SK-N-SH (cell line): ENCODE data around the gene ABCA7. TPM values are rescaled to one million over a fixed set of nuclear protein-coding genes. Genes with fewer than 3 reads are reported as not detected.

Experiments
- CTCF ChIA-PET: fragments of 300-600, 350-600 bp; formaldehyde crosslinking; extraction: SDS; loops from one replicate; lab custom pipeline; 2021; lab: Yijun Ruan, JAX
- POLR2A ChIA-PET: fragments of 350-600 bp; sonication (Branson Sonifier 250); formaldehyde crosslinking; extraction: SDS; loops from one replicate; lab custom pipeline; 2020; ENCODE audit warnings: antibody characterized with exemption, inconsistent platforms; lab: Yijun Ruan, JAX
- DNase-seq: peaks from one replicate; pipeline ENCODE4 v3.0.0; 2012
- H2AFZ ChIP-seq: fragments of 200-600 bp; sonication (generic); 2 replicates; pipeline ENCODE4 v1.8.1; 2016; ENCODE audit warnings: antibody characterized with exemption, mild to moderate bottlenecking, low read depth
- H3F3A ChIP-seq: fragments of 200-600 bp; sonication (generic); replicated peaks from 2 replicates; pipeline ENCODE3; 2016; ENCODE audit warnings: antibody characterized with exemption, mild to moderate bottlenecking; ENCODE audit not compliant: insufficient read depth
- H3K27ac ChIP-seq, 2 experiments: fragments of 200-500 bp in 1 of 2; fragments of 200-600 bp in 1 of 2; sonication (Bioruptor generic) in 1 of 2; sonication (generic), shearing (Covaris generic) in 1 of 2; 2 replicates each; pipeline versions ENCODE4 v1.5.1 to v1.6.1; 2014 to 2016; ENCODE audit warnings: low read depth in 2 of 2, inconsistent platforms in 1 of 2, low read length in 1 of 2, mild to moderate bottlenecking in 1 of 2, mixed read lengths in 1 of 2
- H3K27me3 ChIP-seq: fragments of 200-600 bp; sonication (generic), shearing (Covaris generic); 2 replicates; pipeline ENCODE4 v1.6.1; 2016; ENCODE audit warnings: mixed run types; ENCODE audit not compliant: insufficient read depth
- H3K36me3 ChIP-seq, 2 experiments: fragments of 200-500 bp in 1 of 2; fragments of 200-600 bp in 1 of 2; sonication (Bioruptor generic) in 1 of 2; sonication (generic) in 1 of 2; replicated peaks in 1 of 2; 2 replicates each; pipeline versions ENCODE3 to v1.5.1; 2014 to 2016; ENCODE audit warnings: low read length in 1 of 2, mild to moderate bottlenecking in 1 of 2; ENCODE audit not compliant: insufficient read depth in 2 of 2, control insufficient read depth in 1 of 2
- H3K4me1 ChIP-seq, 2 experiments: fragments of 200-500 bp in 1 of 2; fragments of 200-600 bp in 1 of 2; sonication (Bioruptor generic) in 1 of 2; sonication (generic), shearing (Covaris generic) in 1 of 2; 2 replicates each; pipeline versions ENCODE4 v1.5.1 to v1.6.1; 2014 to 2016; ENCODE audit warnings: low read depth in 1 of 2, low read length in 1 of 2, mixed run types in 1 of 2; ENCODE audit not compliant: insufficient read depth in 2 of 2, control insufficient read depth in 1 of 2
- H3K4me2 ChIP-seq: fragments of 200-600 bp; sonication (generic), shearing (Covaris generic); 2 replicates; pipeline ENCODE4 v1.6.1; 2017; ENCODE audit warnings: mixed run types
- H3K4me3 ChIP-seq, 2 experiments: fragments of 200-500 bp in 1 of 2; fragments of 200-600 bp in 1 of 2; sonication (Bioruptor generic) in 1 of 2; sonication (generic), shearing (Covaris generic) in 1 of 2; 2 replicates each; pipeline versions ENCODE4 v1.5.1 to v1.8.1; 2014 to 2016; ENCODE audit warnings: low read depth in 2 of 2, inconsistent platforms in 1 of 2, low read length in 1 of 2, mild to moderate bottlenecking in 1 of 2, mixed read lengths in 1 of 2, moderate library complexity in 1 of 2
- H3K79me2 ChIP-seq: fragments of 200-600 bp; sonication (generic); 2 replicates; pipeline ENCODE4 v1.8.1; 2017; ENCODE audit warnings: mild to moderate bottlenecking; ENCODE audit not compliant: insufficient read depth
- H3K9ac ChIP-seq: fragments of 200-600 bp; sonication (generic); 2 replicates; pipeline ENCODE4 v1.6.1; 2017; ENCODE audit warnings: mixed run types
- H3K9me2 ChIP-seq: fragments of 200-600 bp; sonication (generic); 2 replicates; pipeline ENCODE4 v1.6.1; 2017; ENCODE audit warnings: mixed run types
- H3K9me3 ChIP-seq: fragments of 200-600 bp; sonication (generic); 2 replicates; pipeline ENCODE4 v1.6.1; 2017; ENCODE audit warnings: mixed run types, mild to moderate bottlenecking, moderate library complexity
- H4K20me1 ChIP-seq: fragments of 200-600 bp; sonication (generic); 2 replicates; pipeline ENCODE4 v1.6.1; 2017; ENCODE audit warnings: mild to moderate bottlenecking, mixed run types; ENCODE audit not compliant: insufficient read depth
- CHD2 ChIP-seq: fragments of 150-350 bp; IDR thresholded peaks from 2 replicates; pipeline ENCODE4 v1.6.1; 2018; ENCODE audit warnings: low read length; ENCODE audit not compliant: partially characterized antibody
- ELF1 ChIP-seq: IDR thresholded peaks from 2 replicates; pipeline ENCODE4 v1.4.0; 2012
- EZH2phosphoT487 ChIP-seq: fragments of 200-600 bp; sonication (generic); IDR thresholded peaks from 2 replicates; pipeline ENCODE4 v1.6.1; 2017; ENCODE audit warnings: low read depth, mixed run types, mild to moderate bottlenecking, antibody characterized with exemption, moderate library complexity, borderline replicate concordance
- FOSL2 ChIP-seq: IDR thresholded peaks from 2 replicates; pipeline ENCODE4 v1.4.0; 2012; ENCODE audit warnings: low read depth, mild to moderate bottlenecking, moderate library complexity, borderline replicate concordance
- GABPA ChIP-seq: IDR thresholded peaks from 2 replicates; pipeline ENCODE4 v1.4.0; 2012; ENCODE audit warnings: low read depth, mild to moderate bottlenecking
- MXI1 ChIP-seq: IDR thresholded peaks from 2 replicates; pipeline ENCODE4 v1.6.1; 2012; ENCODE audit warnings: mild to moderate bottlenecking, low read depth, low read length, improper control_type of control experiment
- NFIC ChIP-seq: IDR thresholded peaks from 2 replicates; pipeline ENCODE4 v1.4.0; 2012; ENCODE audit warnings: borderline replicate concordance
- NRF1 ChIP-seq: IDR thresholded peaks from 2 replicates; pipeline ENCODE4 v1.6.1; 2012; ENCODE audit warnings: low read depth, mild to moderate bottlenecking, low read length
- RAD21 ChIP-seq: IDR thresholded peaks from 2 replicates; pipeline ENCODE4 v1.6.1; 2012; ENCODE audit warnings: mild to moderate bottlenecking, low read length
- RCOR1 ChIP-seq: fragments of 150-350 bp; IDR thresholded peaks from 2 replicates; pipeline ENCODE4 v1.6.1; 2017; ENCODE audit warnings: antibody characterized with exemption, low read length
- RXRA ChIP-seq: IDR thresholded peaks from 2 replicates; pipeline ENCODE4 v1.4.0; 2012; ENCODE audit warnings: low read depth, mild to moderate bottlenecking, borderline replicate concordance
- SIN3A ChIP-seq: IDR thresholded peaks from 2 replicates; pipeline ENCODE4 v1.6.1; 2012; ENCODE audit warnings: low read depth, mild to moderate bottlenecking, low read length, moderate library complexity, borderline replicate concordance
- SMC3 ChIP-seq: IDR thresholded peaks from 2 replicates; pipeline ENCODE4 v1.6.1; 2012; ENCODE audit warnings: low read depth, low read length, improper control_type of control experiment
- TAF1 ChIP-seq: IDR thresholded peaks from 2 replicates; pipeline ENCODE4 v1.6.1; 2012; ENCODE audit warnings: low read depth, mild to moderate bottlenecking, low read length, moderate library complexity, borderline replicate concordance
- WGBS: methylation state at CpG from one replicate; pipeline ENCODE4 v1.1.6; 2017; ENCODE audit warnings: low lambda C conversion rate; 5-methylcytosine and 5-hydroxymethylcytosine counted together
- polyA plus RNA-seq, 3 experiments: library from polyadenylated mRNA; depleted of rRNA; stranded (reverse); fragments of >200 nt; gene quantifications; 2 replicates each; pipeline ENCODE4 v1.2.3, GENCODE V29; 2012
- TF ChIP-seq, protein P1 (sequence below): fragments of 200-600 bp; sonication (generic); IDR thresholded peaks from 2 replicates; pipeline ENCODE4 v1.6.1; 2017; ENCODE audit warnings: antibody characterized with exemption, mild to moderate bottlenecking, moderate library complexity

The ABCA7 gene
- polyA plus RNA-seq, 1 of the 3 experiments (the other 2 are of a cell fraction) = 7.8 TPM

DNA sequence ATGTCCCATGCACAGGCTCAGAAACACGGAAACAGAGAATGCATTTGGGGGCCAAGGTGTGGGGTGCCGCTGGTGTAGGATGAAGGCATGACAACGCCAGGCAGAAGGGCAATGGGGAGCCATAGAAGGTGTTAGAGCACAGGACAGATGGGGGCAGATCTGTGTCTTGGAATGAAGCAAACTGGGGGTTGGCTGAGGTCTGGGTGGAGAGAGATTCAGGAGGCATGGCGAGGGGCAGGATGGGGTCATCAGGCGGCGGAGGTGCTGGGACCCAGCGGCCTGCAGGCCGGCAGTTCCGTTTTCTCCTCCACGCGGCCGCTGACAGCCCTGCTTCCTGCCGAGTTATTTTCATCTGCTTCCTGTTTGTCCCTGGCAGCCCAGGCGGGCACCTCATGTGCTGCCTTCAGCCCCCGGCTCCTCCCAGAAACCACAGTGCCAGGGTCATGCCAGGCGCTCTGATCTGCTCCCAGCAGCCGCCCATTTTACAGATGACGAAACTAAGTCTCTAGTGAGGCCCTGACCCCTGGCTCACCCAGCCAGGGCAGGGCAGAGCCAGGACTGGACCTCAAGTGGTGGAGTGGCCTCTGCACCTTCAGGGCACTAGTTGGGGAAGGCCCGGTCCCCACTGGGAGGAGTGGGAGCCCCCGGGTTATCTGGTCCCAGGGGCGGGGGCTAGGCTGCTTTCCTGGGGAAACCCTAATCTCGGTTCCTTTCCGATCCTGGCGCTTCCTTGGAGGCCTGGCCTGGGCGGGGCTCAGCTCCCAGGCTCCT lies 29.3 kb downstream of the ABCA7 start:
- WGBS = 56% methylated on average over 18 of the region's 25 CpGs
- Histone ChIP-seq H3F3A (peaks cover 22% of the 10 kb centered on the region), H3K27me3 (peaks cover 37% of the 10 kb centered on the region), H3K9me2 (no peaks in the 10 kb centered on the region), H3K79me2 (no peaks in the 10 kb centered on the region), H3K4me2 (no peak overlapping the region), H4K20me1 (no peaks in the 10 kb centered on the region), H3K9ac (no peak overlapping the region), H3K9me3 (no peaks in the 10 kb centered on the region), H2AFZ (no peak overlapping the region), H3K36me3 (no peaks in the 10 kb centered on the region), H3K27ac (no peak overlapping the region), H3K4me1 (peaks cover 0 to 23% of the 10 kb centered on the region in 2 experiments; a peak in 1 of 4 replicates), H3K4me3 (no peak overlapping the region)
- ChIA-PET CTCF (interaction anchor here (0.6 kb wide), 1 partner anchor 37 kb away, joined by 3 read pairs; no protein-coding TSS in a partner anchor), POLR2A (no interaction called here)
- TF ChIP-seq EZH2phosphoT487 = no peak
- no peak for TF ChIP-seq NFIC
- TF ChIP-seq SIN3A = no peak
- TF ChIP-seq MXI1 = no peak
- no peak for TF ChIP-seq TAF1
- no peak for TF ChIP-seq FOSL2
- no peak for TF ChIP-seq RCOR1
- TF ChIP-seq RXRA = no peak
- no peak for TF ChIP-seq NRF1
- no peak for TF ChIP-seq GABPA
- no peak for TF ChIP-seq ELF1
- TF ChIP-seq RAD21 = no peak
- TF ChIP-seq CHD2 = no peak
- no peak for DNase-seq

DNA sequence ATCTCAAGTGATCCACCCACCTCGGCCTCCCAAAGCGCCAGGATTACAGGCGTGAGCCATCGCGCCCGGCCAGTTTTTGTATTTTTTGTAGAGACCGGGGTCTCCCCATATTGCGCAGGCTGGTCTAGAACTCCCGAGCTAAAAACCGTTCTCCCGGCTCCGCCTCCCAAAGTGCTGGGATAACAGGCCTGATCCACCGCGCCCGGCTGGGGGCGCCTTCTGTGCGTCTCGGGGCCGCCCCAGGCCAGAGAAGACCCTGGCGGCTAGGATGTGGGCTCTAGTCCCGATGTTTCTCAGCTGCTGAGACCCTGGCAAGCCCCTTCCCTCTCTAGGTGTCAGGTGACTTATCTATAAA lies 30.6 kb downstream of the ABCA7 start:
- Histone ChIP-seq H3K27ac (no peak overlapping the region), H3K36me3 (no peaks in the 10 kb centered on the region), H3K4me2 (no peak overlapping the region), H2AFZ (no peak overlapping the region), H3K4me1 (peaks cover 0 to 19% of the 10 kb centered on the region in 2 experiments; a peak in 1 of 4 replicates), H3F3A (peaks cover 21% of the 10 kb centered on the region), H4K20me1 (no peaks in the 10 kb centered on the region), H3K9me3 (no peaks in the 10 kb centered on the region), H3K79me2 (no peaks in the 10 kb centered on the region), H3K9me2 (no peaks in the 10 kb centered on the region), H3K4me3 (no peak overlapping the region), H3K9ac (no peak overlapping the region), H3K27me3 (peaks cover 37% of the 10 kb centered on the region)
- TF ChIP-seq SMC3 (no peak), NRF1 (no peak), GABPA (no peak)
- TF ChIP-seq, protein P1, sequence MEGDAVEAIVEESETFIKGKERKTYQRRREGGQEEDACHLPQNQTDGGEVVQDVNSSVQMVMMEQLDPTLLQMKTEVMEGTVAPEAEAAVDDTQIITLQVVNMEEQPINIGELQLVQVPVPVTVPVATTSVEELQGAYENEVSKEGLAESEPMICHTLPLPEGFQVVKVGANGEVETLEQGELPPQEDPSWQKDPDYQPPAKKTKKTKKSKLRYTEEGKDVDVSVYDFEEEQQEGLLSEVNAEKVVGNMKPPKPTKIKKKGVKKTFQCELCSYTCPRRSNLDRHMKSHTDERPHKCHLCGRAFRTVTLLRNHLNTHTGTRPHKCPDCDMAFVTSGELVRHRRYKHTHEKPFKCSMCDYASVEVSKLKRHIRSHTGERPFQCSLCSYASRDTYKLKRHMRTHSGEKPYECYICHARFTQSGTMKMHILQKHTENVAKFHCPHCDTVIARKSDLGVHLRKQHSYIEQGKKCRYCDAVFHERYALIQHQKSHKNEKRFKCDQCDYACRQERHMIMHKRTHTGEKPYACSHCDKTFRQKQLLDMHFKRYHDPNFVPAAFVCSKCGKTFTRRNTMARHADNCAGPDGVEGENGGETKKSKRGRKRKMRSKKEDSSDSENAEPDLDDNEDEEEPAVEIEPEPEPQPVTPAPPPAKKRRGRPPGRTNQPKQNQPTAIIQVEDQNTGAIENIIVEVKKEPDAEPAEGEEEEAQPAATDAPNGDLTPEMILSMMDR = peak; percentile 28
- DNase-seq = no peak
- POLR2A ChIA-PET = interaction anchor here (1.1 to 1.4 kb wide), 2 partner anchors 21 to 104 kb away, joined by 3 to 4 read pairs; partner anchors contain the start of gene SBNO2
- WGBS = 9% methylated on average over 21 of the region's 21 CpGs
- CTCF ChIA-PET = interaction anchor here (1.0 to 2.7 kb wide), 2 partner anchors 10 to 30 kb away, joined by 3 to 11 read pairs; no protein-coding TSS in a partner anchor
